ENCODE results near the gene CDH4.

The CDH4 gene

DNA sequence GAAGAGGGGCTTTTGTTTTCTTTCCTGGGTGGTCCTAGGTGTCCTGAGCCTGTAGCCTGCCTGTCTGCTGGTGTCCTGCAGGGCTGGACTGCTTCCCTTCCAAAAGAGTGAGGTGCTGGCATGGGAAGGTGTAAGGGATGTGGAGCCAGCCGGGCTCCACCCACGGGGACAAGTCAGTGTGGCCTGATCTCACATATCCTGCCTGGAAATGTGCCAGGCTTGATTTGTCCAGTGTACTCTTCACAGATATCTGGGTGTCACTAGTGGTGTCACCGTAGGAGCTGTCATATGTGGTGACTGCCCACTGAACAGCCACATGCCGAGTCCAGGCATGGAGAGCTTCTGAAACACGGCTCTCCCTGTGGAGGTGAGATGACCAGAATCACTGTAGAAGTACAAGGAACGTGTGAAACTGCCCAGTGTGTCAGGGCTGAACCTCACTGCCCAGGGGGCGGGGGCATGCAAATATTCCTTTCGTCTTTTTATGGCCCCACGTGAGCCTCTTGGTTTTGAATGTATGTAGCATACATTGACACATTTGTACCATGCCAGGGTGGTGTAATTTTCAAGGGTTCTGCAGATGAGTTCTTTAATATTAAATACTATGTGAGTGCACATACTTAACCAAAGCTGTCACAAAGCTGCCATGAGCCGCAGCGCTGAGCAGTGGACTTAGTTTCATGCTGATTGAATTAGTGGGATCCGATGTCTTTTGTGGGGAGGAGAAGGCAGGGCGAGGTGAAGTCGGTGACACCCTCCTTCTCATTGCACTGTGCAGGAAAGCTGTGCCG, 55.8 kb downstream of the CDH4 start:
- no peak overlapping the region for H3K4me3 ChIP-seq (ENCODE audit: low read depth, low read length)

GRCh38 chr20:61308477-61308774, 56.4 kb downstream of the CDH4 start:
- H3K4me3 ChIP-seq (ENCODE audit: low read depth, low read length) = no peak overlapping the region
- TF ChIP-seq, protein P1, sequence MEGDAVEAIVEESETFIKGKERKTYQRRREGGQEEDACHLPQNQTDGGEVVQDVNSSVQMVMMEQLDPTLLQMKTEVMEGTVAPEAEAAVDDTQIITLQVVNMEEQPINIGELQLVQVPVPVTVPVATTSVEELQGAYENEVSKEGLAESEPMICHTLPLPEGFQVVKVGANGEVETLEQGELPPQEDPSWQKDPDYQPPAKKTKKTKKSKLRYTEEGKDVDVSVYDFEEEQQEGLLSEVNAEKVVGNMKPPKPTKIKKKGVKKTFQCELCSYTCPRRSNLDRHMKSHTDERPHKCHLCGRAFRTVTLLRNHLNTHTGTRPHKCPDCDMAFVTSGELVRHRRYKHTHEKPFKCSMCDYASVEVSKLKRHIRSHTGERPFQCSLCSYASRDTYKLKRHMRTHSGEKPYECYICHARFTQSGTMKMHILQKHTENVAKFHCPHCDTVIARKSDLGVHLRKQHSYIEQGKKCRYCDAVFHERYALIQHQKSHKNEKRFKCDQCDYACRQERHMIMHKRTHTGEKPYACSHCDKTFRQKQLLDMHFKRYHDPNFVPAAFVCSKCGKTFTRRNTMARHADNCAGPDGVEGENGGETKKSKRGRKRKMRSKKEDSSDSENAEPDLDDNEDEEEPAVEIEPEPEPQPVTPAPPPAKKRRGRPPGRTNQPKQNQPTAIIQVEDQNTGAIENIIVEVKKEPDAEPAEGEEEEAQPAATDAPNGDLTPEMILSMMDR (IDR thresholded peaks at IDR 0.05; ENCODE audit: low read depth, low read length) = no peak

More for the DNA sequence above, 55.8 kb downstream of the CDH4 start:
- TF ChIP-seq, protein P1 (IDR thresholded peaks at IDR 0.05; ENCODE audit: low read depth, low read length) = no peak

DNA sequence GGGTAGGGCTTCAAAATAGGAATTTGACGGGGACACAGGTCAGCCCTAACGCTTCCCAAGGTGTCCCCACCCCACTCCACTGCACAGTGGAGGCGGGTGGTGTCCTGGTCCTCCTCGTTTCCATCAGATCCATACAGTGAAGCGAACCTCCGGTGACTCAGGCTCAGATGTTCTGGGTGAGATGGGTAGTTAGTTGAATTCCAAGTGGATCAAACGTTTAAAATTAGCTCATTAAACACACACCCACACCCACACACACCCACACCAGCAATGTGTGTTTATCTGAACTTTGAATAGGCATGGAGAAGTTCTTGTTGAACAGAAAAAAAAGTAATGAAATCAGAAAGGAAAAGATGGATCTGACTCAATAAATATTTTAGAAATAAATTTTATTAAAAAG, 58.9 kb downstream of the CDH4 start:
- H3K4me3 ChIP-seq (ENCODE audit: low read depth, low read length) = no peak overlapping the region
- TF ChIP-seq, protein P1 (IDR thresholded peaks at IDR 0.05; ENCODE audit: low read depth, low read length) = no peak

DNA sequence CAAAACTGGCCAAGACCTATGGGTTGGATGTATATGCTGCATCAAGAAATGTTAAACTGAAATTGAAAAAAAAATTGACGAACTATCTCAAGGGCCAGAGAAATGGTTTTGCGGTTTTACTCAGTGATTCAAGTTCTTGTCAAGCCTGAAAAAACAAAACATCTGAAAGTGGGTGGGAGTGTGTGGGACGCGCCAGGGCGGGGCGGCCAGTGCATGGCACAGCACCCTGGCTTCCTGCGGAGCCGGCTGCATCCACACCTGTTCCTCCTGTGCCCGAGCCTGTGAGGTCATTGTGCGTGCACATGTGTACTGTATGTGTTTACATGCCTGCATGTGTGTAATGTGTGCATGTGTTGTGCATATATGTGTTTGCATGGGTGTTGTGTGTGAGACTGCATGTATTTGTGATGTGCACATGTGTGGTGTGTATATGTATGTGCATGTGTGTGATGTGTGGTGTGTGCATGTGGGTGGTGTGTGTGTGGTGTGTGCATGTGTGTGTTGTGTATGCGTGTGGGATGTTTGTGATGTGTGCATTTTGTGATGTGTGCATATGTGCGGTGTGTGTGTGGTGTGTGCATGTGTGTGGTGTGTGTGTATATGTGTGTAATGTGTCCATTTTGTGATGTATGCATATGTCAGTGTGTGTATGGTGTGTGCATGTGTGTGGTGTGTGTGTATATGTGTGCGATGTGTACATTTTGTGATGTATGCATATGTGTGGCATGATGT, 59.8 kb downstream of the CDH4 start:
- TF ChIP-seq, protein P1 (IDR thresholded peaks at IDR 0.05; ENCODE audit: low read depth, low read length) = no peak
- no peak overlapping the region for H3K4me3 ChIP-seq (ENCODE audit: low read depth, low read length)

DNA sequence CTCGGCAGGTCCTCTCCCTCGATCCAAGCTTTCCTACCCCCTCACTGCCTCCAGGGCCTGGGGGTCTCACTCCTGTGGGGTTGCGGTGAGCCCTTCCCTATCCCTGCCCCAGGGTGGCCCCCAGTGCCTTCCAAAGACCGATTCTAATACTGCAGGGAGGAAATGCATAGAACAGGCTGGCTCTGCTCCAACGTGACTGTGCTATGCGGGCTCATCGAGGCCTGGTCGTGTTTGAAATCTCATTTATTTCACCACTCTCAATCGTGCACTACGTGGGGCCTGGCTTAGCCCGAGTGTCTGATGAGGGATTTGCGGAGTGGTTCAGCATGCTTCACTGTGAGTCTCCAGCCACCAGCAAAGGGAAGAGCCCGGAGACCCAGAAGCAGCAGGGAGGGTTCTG, 60.9 kb downstream of the CDH4 start:
- TF ChIP-seq, protein P1 (IDR thresholded peaks at IDR 0.05; ENCODE audit: low read depth, low read length) = no peak
- H3K4me3 ChIP-seq (ENCODE audit: low read depth, low read length) = no peak overlapping the region

DNA sequence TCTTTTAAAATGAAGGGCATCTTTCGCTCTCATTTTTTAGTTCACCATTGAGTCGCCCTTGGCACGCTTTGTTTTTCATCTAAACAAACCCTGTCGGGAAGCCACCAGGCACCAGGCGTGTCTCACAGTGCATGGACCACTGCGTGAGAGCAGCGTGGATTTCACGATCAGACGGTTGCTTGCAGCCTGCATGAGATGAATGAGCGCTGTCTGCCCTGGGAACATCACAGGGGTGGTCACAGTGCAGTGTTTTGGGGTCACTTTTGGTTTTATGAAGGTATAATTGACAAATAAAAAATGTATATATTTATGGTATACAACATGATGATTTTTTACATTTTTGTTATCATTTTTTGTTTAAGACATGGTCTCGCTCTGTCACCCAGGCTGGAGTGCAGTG, 61.3 kb downstream of the CDH4 start:
- H3K4me3 ChIP-seq (ENCODE audit: low read depth, low read length) = no peak overlapping the region
- TF ChIP-seq, protein P1 (IDR thresholded peaks at IDR 0.05; ENCODE audit: low read depth, low read length) = no peak

DNA sequence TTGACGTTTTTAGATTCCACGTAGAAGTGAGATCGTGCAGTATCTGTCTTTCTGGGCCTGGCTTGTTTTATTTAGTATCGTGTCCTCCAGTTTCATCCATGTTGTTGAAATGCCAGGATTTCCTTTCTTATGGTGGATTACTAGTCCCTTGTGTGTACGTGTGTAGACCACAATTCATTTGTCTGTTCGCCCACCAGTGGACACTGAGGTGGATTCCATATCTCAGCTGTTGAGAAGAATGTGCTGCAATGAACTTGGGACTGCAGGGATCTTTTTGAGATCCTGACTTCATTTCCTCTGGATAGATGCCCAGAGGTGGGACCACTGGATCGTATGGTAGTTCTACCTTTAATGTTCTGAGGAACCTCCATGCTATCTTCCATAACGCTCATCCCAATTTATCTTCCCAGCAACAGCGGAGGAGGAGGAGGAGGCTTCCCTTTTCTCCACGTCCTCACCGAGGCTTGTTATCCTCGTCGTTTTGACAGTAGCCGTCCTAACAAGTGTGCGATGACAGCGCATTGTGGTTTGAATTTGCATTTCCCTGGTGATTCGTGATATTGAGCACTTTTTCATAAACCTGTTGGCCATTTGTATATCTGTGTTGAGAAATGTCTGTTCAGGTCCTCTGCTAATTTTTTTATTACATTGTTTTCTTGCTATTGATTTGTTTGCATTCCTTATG, 62.4 kb downstream of the CDH4 start:
- H3K4me3 ChIP-seq (ENCODE audit: low read depth, low read length) = no peak overlapping the region
- TF ChIP-seq, protein P1 (IDR thresholded peaks at IDR 0.05; ENCODE audit: low read depth, low read length) = no peak
